Adrenal gland (tissue), 12 donors: ENCODE data around the gene ADAMTS17. TPM values are rescaled to one million over a fixed set of nuclear protein-coding genes. Genes with fewer than 3 reads are reported as not detected.

Source experiments
- DNase-seq, 7 donors: peaks; one replicate each; pipeline ENCODE4 v3.0.0-alpha.2; 2019 to 2020
- H3K27ac ChIP-seq, 5 donors: fragments of 200-600 bp; sonication (generic) in 4 of 5; 1 replicate in 3 of 5; 2 replicates in 2 of 5; pipeline versions ENCODE4 v1.5.1 to v1.8.0; 2016 to 2020; ENCODE audit warnings: mild to moderate bottlenecking in 1 of 5
- H3K27me3 ChIP-seq: fragments of 200-600 bp; 2 replicates; pipeline ENCODE4 v1.8.0; 2021
- H3K36me3 ChIP-seq, 2 donors: fragments of 200-600 bp; replicated peaks in 1 of 2; 1 replicate in 1 of 2; 2 replicates in 1 of 2; pipeline versions ENCODE4 v1.5.1 to v1.8.0; 2018 to 2022
- H3K4me1 ChIP-seq, 2 donors: fragments of 200-600 bp; replicated peaks in 1 of 2; 1 replicate in 1 of 2; 2 replicates in 1 of 2; pipeline versions ENCODE4 v1.5.1 to v1.8.0; 2018 to 2021
- H3K4me3 ChIP-seq, 4 donors: fragments of 200-600 bp; sonication (generic) in 3 of 4; one replicate each; pipeline ENCODE4 v1.5.1; 2016 to 2018
- H3K9me3 ChIP-seq, 3 donors: fragments of 200-600 bp; sonication (generic) in 1 of 3; replicated peaks in 1 of 3; 1 replicate in 2 of 3; 2 replicates in 1 of 3; pipeline versions ENCODE4 v1.5.1 to v1.8.0; 2016 to 2021
- CTCF ChIP-seq, 6 experiments: fragments of 450-650 bp in 4 of 6; fragments of 200-600 bp in 2 of 6; sonication (generic) in 1 of 6; IDR thresholded peaks; 1 replicate in 5 of 6; 2 replicates in 1 of 6; pipeline versions ENCODE4 v1.5.1 to v1.8.0; 2016 to 2021; ENCODE audit warnings: antibody characterized with exemption in 6 of 6, mild to moderate bottlenecking in 2 of 6, moderate library complexity in 1 of 6
- POLR2A ChIP-seq, 2 donors: fragments of 450-650 bp; IDR thresholded peaks; one replicate each; pipeline ENCODE4 v1.6.1; 2017; ENCODE audit warnings: antibody characterized with exemption in 2 of 2, mild to moderate bottlenecking in 2 of 2, moderate library complexity in 1 of 2
- WGBS, 4 donors: extraction: QIAGEN DNeasy Blood & Tissue Kit in 2 of 4; methylation state at CpG; one replicate each; pipeline versions ENCODE4 v1.1.5 to v1.1.7; 2013 to 2017; 5-methylcytosine and 5-hydroxymethylcytosine counted together
- intact Hi-C, 2 donors: fragments of 100-400 bp; cut with DNase I; formaldehyde crosslinking; loops; one replicate each; pipeline versions ENCODE4 v1.14.1 to v1.15.0; 2022 to 2023
- polyA plus RNA-seq, 3 donors: library from polyadenylated mRNA; stranded (reverse); fragments of 200-250 nt in 2 of 3; fragments of 350-450 nt in 1 of 3; fragmentation: Illumina TruSeq in 1 of 3; extraction: RNeasy Lipid Tissue Mini Kit (QIAGEN cat#74804) in 1 of 3; gene quantifications; one replicate each; pipeline ENCODE4 v1.2.3, GENCODE V29; 2013 to 2014
- total RNA-seq, 9 donors: library from RNA; depleted of rRNA in 4 of 9; stranded (reverse); fragments of >200 nt in 4 of 9; fragments of 120-200 nt in 1 of 9; fragmentation: NEBNext Ultra II Directional in 1 of 9; extraction: Animal tissue kit (Norgen Biotek cat#: 25700) in 1 of 9; gene quantifications; one replicate each; pipeline versions ENCODE4 v1.1.0 to v1.2.4, GENCODE V29; 2013 to 2023
- donor health status: healthy with polysubstance abuse.
- donor health status: Bipolar disorder and iron deficiency.
- donor health status: DM: yes; HTN: yes; CAD: no.
- donor health status: DM: no; HTN: no; CAD: no.
- donor health status: DM: no; HTN: no; CAD: no.
- donor health status: DM: yes; HTN: yes; CAD: no.

Gene ADAMTS17
- total and polyA plus RNA-seq, 12 donors, result 0.51 to 14.8 (median 2.9) TPM

GRCh38 chr15:100029868-100030479 is 311.8 kb downstream of the ADAMTS17 start:
- intact Hi-C loops, result no loop called here
- no peaks in the 10 kb centered on the region for H3K4me1 ChIP-seq
- no peak for TF ChIP-seq POLR2A (IDR thresholded peaks at IDR 0.05)
- TF ChIP-seq CTCF (IDR thresholded peaks at IDR 0.05), result no peak
- H3K27ac ChIP-seq, result no peak overlapping the region
- no peaks in the 10 kb centered on the region for H3K9me3 ChIP-seq
- no peaks in the 10 kb centered on the region for H3K36me3 ChIP-seq
- 88 to 95% (median 91%) methylated on average over 7 to 9 of the region's 9 CpGs for WGBS, 4 donors
- H3K27me3 ChIP-seq, result no peaks in the 10 kb centered on the region
- no peak for DNase-seq
- no peak overlapping the region for H3K4me3 ChIP-seq

DNA sequence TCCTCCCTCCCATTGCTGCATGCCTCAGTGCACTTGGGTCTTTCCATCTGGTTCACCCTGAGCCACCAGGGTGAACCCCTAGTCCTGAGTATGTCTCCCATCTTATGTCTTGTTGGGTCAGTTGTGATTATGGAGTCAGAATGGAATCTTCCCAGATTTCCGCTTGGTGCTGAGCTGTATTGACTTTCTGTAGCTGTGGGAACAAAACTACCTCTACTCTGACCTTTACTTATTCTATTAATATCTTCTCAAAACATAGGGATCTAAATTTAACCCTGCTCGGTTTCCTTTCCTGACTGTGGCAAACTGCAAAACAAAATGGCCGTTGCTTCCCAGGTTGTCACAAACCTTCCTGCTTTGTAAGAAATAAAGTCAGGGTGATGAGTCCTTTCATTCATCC is 312.7 kb downstream of the ADAMTS17 start:
- no peak overlapping the region for H3K27ac ChIP-seq
- WGBS, 4 donors, result 71 to 92% (median 84%) methylated on average over 3 of the region's 3 CpGs

DNA sequence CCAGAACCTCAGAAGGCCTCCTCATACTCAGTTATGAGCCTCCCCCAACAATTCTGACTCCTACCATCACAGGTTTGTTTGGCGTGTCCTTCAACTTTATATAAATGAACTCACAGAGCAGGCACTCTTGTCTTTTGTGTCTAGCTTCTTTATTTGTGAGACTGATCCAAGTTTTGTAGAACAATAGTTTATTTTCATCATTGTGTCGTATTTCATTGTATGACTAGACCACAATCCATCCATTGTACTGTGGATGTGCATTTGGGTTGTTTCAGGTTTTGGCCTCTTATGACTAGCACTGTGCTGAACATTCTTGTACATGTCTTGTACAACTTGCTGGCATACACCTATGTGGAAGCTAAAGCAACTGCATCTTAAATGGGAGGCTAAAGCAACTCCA is 315.7 kb downstream of the ADAMTS17 start:
- no peak for DNase-seq
- intact Hi-C loops, result no loop called here
- Histone ChIP-seq H3K9me3 (no peaks in the 10 kb centered on the region), H3K36me3 (no peaks in the 10 kb centered on the region), H3K4me1 (no peaks in the 10 kb centered on the region), H3K4me3 (no peak overlapping the region), H3K27me3 (no peaks in the 10 kb centered on the region), H3K27ac (no peak overlapping the region)
- TF ChIP-seq POLR2A (IDR thresholded peaks at IDR 0.05), result no peak
- TF ChIP-seq CTCF (IDR thresholded peaks at IDR 0.05), result no peak
- 90 to 95% (median 93%) methylated on average over 2 of the region's 2 CpGs for WGBS, 4 donors

More for the DNA sequence above, 312.7 kb downstream of the ADAMTS17 start:
- Histone ChIP-seq H3K4me3 (no peak overlapping the region), H3K9me3 (no peaks in the 10 kb centered on the region), H3K36me3 (no peaks in the 10 kb centered on the region), H3K27me3 (no peaks in the 10 kb centered on the region), H3K4me1 (no peaks in the 10 kb centered on the region)
- intact Hi-C loops, result no loop called here
- no peak for TF ChIP-seq POLR2A (IDR thresholded peaks at IDR 0.05)
- no peak for TF ChIP-seq CTCF (IDR thresholded peaks at IDR 0.05)
- no peak for DNase-seq

DNA sequence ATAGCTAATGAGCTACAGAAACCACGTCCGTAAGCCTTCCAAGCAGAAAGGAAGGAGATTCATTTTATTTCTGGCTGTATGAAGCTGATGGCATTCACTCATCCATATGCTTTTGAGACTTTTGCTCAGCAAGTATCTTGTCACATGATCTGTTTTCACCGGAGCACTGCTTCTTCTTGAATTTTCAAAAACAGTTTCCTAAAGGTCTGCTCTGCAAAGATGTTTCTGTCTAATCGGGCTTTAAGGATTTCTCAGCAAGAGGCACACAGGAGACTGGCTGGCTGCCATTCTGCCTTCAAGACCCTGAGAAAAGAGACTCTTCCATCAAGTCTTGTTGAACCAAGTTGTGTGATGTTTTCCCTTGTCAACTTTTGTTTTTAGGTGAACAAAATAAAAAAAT is 319.0 kb downstream of the ADAMTS17 start:
- no peaks in the 10 kb centered on the region for H3K4me1 ChIP-seq
- no peaks in the 10 kb centered on the region for H3K27me3 ChIP-seq
- H3K36me3 ChIP-seq, result no peaks in the 10 kb centered on the region
- WGBS, 4 donors, result 60 to 68% (median 65%) methylated on average over 4 of the region's 4 CpGs
- intact Hi-C loops, result no loop called here
- no peak for DNase-seq
- H3K9me3 ChIP-seq, result no peaks in the 10 kb centered on the region
- H3K27ac ChIP-seq, result no peak overlapping the region
- no peak overlapping the region for H3K4me3 ChIP-seq
- TF ChIP-seq CTCF (IDR thresholded peaks at IDR 0.05), result no peak
- TF ChIP-seq POLR2A (IDR thresholded peaks at IDR 0.05), result no peak
